GM21390 (cell line): ENCODE measurements around the gene SERPINA10.
"Not testable (repeated sequence)": the region's sequence is repeated elsewhere in the genome, so short reads cannot be mapped to it uniquely, and the experiment has no call there.

Source experiments
- ATAC-seq: cut with Tn5 transposase; IDR thresholded peaks from one replicate; pipeline ENCODE4 v1.9.1; 2021; ENCODE audit not compliant: unreplicated experiment

Gene SERPINA10

DNA sequence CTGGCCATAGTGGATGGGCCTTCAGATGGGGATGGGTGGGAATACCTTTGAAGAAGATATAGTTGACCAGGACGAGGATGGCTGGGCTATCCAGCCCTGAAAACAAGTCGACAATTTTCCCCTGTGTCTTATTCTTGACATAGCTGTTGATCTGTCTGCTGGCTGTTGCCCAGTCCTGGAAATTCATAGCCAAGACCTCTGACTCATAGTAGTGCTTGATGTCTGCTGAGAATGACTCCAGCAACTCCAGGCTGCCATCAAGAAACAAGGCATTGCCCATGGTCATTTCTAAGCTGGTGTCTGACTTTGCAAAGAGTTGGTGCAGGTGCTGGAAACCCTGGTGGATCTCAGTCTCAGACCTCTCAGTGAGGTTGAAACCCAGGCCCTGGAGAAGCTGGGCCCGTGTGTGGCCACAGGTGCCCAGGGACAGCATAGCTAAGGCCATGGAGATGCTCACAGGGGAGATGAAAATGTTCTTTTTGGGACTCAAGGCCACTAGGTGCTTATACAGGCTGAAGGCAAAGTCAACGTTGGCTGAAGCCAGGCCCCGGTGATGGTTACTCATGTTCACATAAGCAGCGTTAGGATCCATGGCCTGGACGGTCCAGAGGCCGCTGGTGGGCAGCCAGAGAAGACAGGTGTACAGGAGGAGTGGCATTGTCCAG is 21.1 kb upstream of the SERPINA10 start:
- ATAC-seq = no peak

DNA sequence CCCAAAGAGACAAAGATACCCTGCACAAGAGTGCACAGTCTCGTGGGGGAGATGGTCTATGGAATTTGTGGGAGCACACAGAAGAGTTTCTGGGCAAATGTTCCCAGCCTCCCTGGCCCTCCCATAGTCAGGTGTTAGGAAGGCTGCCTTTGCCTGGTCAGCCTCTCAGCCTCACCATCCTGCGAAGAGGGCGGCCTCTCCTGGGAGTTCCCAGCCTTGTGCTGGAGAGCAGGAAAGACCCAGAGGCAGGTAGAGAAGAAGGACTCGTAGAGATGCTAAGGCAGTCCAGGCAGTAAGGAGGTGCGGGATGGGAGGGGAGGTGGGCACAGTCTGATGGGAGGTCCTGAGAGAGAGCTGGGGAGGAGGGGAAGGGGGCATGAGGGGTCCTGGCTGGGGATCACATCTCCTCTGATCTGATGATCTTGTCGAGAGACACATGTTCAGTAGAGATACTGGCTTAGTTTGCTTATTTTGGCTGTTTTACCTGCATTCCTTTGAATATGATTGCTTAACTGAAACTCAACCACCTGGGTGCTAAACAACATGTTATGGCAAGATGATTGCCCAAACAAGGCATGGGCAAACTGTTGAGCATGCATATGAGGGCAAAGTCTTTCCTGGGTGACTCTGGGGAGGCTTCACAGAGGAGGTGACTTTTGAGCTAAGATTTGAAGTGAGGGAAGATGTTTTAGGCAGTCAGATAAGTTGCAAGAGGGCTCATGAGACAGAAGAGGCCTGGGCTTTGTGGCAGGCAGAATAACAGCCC is 19.6 kb upstream of the SERPINA10 start:
- no peak for ATAC-seq

DNA sequence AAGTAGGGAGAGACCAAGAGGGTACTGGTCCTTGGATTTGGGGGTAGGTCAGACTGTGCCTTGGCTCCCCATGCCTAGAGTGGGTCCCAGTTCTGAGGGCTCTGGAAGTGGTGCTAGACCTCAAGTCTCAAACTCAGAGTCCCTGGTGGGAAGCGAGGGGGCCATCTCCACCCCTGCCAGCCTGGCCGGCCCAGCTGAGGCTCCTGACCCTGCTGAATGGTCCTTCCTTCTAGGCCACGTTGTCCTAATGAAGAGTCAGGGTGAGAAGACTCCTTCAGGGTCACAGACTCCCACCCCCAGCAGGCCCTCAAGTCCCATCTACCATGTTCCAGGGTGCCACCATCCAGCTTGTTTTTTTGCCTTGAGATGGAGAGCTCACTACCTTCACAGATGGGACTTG is 17.2 kb upstream of the SERPINA10 start:
- ATAC-seq = no peak

DNA sequence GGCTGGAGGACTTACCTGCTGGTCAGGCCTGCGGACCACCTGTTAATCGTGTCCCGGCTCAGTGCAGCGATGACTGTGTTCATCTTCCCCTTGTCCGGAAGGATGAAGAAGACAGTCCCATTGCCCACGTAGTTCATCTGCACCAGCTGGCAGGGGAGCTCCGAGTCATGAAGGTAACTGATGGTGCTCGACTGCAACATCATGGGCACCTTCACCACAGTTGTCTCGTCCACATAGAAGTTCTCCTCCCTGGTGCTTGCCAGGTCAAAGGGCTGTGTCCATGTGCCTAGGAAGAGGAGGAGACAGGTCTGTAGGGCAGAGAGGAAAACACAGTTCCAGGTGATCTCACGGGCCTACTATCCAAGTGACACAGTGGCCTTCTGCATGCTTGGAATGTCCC is 16.7 kb upstream of the SERPINA10 start:
- ATAC-seq = no peak

DNA sequence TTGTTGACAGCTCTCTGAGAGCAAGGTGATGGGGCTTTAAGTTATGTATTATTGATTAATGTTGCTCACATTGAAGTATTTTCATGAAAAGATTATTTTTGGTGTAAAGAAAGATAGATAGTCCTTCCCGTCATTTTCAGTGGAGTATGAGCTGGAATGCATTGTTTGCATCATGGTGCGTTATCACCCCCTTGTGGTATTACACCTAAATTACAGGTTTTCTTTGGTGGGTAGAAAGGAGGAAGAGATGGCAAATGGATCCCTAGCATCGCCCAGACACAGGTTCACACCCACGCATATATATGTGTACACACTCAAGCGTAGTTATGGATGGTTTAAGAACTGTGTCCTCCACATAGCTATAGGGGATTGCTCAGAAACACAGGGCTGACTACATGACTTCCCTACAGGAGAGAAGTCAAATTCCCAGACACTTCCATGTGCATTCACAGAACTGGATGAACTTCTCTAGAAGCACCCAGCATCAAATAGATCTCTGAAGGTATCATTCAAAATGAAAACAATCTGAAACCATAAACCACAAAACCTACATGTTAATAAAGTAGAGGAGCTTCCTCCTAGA is 14.4 kb upstream of the SERPINA10 start:
- ATAC-seq = no peak

DNA sequence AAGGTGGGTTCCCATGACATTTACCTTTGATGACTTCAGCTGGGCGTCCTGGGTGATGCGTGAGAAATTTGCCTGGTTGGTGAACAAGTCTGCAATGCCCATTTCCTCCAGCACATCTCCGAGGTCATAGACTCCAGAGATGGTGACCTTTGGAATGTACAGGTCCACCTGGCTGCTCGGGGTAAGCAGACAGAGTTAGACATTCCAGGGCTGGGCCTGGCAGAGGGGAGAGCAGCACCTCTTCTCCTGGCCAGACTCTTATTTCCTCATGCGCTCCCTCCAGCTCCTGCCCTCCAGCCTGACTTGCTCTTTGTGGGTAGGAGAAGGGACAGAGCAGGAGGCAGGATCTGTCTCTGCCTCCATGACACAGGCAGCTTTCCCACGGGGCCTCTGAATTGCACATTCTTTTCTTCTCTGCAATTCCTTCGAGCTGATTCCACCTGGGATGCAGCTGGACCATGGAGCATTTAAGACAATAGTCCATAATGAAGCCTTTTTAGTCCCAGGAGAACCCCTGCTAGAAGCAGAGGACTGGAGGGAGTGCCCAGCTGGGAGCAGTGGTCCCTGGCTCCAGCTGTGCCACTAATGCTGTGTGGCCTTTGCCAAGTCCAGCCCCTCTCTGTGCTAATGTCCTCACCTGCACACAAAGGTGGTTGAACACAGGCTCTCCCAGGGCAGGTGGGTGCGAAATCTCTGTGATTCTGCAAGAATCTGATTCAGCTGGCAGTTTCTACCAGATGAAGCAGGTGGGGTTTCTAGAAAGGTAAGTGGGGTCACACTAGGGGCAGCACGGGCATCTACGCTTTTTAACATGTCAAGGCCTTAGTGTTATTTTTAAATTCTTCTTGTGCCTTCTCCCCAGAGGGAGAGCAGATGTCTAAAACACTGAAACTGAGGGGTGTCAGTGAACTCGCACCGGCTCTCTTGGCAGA is 13.2 kb upstream of the SERPINA10 start:
- ATAC-seq = no peak

DNA sequence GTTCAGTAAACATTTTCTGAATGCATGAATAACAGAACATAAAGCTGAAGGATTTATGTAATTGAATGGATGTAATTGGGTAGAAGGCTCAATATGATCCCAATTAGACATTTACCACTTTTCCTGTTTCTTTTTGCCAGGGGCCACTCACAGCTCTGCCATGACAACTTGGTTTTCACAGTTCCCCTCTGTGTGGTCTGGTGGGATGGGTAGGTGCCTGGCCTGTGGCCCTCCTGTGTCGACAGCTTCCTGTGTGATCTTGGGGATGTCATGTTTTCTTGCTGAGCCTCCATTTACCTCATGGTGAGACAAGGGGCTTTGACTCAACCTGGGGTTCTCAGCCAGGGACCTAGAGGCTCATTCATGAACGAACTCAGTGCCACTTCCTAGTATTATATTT is 12.6 kb upstream of the SERPINA10 start:
- no peak for ATAC-seq

DNA sequence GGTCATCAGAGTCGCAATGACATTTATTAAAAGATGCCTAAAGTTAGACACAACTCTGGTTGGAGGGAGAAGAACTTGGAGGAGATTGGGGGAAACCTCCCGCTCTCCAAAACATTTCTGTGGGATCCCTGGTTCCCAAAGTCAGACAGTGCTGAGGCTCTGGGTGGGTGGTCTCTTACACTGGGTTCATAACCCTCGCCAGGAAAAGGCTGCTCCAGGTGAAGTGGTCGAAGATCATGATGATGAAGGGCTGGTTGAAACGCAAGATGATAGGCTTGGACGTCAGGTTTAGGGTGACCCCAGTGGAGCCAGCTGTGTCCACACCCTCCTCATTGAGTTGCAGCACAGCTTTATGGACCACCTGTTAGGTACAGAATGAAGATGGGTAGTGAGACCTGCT is 11.2 kb upstream of the SERPINA10 start:
- ATAC-seq = no peak

DNA sequence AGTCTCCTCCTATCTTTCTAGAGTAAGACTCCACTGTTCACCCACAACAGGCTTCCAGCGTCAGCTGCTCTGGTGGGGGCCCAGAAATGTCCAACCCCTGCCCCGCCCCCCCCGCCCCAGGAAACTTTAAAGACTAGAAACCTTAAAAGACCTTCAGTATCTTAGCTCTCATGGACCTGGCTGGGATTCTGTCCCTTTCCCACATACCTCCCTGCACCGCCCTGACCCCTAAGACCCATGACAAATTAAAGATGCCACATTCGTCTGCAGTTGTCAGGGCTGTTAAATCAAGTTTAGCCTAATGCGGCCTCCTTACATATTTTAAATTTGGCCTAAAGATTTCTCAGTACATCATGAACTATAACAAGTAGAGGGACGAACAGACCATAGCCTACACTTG is 10.0 kb upstream of the SERPINA10 start:
- ATAC-seq = no peak

DNA sequence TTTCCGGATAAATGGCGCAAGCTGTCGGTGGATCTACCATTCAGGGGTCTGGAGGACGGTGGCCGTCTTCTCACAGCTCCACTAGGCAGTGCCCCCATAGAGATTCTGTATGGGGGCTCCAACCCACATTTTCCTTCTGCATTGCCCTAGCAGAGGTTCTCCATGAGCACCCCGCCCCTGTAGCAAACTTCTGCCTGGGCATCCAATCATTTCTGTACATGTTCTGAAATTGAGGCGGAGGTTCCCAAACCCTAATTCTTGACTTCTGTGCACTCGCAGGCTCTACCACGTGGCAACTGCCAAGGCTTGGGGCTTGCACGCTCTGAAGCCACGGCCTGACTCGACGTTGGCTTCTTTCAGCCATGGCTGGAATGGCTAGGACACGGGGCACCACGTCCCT is 5.1 kb upstream of the SERPINA10 start:
- ATAC-seq = no peak

DNA sequence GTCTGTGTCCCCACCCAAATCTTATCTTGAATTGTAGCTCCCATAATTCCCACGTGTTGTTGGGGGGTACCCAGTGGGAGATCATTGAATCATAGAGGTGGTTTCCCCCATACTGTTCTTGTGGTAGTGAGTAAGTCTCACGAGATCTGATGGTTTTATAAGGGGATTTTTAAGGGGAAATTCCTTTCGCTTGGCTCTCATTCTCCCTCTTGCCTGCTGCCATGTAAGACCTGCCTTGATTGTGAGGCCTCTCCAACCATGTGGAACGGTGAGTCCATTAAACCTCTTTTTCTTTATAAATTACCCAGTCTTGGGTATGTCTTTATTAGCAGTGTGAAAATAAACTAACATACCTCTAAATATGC is 3.1 kb upstream of the SERPINA10 start:
- not testable (repeated sequence) for ATAC-seq

DNA sequence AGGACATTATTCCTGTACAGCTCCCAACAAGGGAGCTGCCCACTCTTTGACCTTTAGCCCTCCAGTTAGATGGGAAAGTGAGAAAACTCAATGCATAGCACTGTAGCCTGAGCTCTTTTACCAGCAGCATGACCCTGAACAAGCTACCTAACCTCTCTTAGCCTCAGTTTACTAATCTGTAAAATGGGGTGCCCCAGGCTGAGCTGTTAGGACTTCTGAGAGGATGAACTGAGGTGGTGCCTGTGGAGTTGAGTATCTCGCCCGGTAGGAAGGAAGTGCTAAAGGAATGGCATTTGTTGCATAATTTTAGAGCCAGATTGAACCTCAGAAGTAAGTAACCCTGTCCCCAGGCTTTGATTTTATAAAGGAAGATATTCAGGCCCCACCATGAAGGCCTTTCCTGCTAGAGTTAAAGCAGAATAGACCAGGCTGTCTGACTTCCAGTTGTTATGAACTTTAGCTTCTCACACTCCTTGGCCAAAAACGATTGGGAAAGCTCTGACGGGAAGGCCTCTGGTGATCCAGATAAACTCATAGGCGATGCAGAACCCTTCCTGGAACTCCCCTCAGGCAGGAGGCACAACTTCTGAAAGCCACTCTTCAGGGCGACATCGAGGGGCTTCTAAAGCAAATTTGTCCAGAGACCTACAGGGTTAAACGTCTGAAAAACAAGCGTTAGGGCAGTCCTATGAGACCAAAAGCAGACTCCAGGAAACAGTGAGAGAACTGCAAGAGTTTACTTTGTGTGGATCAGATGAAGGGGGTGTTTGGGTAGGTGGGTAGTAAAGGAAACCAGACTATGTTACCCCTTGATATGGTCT is 2.5 kb upstream of the SERPINA10 start:
- ATAC-seq = no peak

DNA sequence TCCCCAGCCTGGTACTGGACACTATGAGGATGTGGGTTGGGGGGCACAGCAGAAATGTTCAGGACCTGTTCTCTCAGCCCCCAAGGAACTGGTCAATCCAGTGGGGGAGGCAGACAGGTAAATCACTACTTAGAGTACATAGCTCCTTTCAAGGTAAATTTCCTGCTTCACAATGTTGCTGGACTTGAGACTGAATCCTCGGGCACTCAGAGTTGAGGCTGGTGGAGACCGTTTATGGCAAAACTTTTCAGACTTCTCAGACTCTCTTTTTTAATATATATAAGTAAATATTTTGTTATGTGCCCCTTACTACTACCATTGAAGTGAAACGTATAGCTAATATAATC is 483 bp upstream of the SERPINA10 start:
- no peak for ATAC-seq

DNA sequence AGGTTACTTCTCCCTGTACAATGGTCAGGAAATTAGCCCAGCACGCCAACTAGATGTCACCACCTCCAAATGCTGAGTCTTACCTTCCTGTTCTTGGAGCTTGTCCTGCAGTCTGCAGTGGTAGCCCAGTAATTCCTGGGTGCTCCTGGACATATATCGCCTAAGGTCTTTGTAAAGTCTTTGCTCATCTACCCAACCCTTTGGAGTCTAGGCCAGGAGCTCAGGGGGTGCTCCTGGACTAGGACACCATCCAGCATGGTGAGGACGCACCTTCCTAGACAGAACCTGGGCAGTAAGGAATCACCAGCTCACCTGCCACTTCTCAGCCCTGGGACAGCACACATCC is 569 bp downstream of the SERPINA10 start:
- no peak for ATAC-seq

DNA sequence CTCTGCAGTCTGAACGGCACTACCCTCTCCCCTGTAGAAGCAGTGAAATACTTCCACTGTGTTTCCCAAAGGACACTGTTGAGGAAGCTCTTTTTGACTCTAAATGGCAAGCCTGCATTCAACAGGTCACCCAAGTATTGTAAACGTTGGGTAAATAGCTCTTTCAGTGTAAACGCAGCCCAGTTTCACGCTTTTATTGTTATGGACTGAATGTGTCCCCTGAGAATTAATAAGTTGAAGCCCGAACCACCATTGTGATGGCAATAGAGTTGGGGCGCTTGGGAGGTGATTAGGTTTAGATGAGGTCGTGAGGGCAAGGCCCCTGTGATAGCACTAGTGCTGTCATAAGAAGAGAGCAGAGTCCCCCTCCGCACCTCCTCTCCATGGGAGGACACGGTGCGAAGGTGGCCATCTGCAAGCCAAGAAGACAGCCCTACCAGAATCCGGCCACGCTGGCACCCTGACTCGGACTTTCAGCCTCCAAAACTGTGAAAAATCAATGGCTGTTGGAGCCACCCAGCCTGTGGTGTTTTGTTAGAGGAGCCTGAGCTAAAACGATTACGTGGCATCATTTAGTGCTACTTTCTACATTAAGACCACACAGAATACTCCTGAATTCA is 1.1 kb downstream of the SERPINA10 start:
- ATAC-seq = no peak

DNA sequence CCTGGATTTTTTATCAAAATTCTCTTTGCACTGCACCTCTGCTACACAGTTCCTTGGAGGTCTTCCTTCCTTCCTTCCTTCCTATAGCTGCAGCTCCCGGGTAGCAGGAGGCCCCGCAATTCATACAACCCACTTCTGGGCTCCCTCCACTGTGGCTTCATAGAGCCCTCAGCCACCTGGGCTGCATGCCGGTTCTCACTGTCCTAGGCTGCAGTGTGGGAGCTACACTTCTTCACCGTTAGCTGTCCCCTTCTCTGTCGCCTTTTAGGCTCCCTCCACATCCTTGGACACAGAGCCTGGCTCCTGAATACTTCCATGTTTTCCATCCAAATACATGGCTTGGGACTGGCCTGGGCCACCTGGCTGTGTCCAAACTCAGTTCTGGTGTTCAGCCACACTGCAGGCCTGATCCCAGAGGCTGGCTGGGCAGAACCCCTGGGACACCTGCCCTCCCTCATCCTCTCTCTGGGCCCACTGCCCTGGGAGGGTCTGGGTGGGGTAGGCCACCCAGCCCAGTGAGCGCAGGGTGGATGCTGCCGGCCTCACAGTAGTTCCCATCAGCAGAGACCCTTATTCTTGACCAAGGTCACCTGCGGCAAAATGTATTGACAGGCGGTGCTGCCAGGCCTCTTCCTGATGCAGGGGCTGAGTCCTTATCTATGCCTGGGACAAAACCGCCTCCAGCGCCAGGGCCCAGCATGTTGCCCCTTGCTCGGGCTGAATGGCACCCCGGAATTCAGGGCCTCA is 1.7 kb downstream of the SERPINA10 start:
- ATAC-seq = no peak

DNA sequence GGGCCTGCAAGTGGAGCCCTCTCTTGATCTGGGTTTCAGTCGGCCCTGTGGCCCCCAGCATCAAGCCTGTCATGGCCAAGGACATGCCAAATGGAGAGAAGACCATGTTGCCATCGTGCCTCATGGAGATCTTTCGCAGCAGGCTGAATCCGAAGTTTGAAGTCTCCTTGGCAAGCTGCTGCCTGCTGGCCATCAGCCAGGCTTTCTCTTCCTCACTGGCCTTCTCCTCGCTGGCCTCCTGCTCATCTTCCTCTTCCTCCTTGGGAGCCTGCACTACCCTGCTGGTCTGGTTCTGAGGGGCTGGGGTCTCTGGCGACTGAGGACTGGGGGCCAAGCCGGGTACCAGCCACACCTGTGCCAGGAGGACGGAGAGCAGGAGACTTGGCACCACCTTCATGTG is 2.9 kb downstream of the SERPINA10 start:
- no peak for ATAC-seq

DNA sequence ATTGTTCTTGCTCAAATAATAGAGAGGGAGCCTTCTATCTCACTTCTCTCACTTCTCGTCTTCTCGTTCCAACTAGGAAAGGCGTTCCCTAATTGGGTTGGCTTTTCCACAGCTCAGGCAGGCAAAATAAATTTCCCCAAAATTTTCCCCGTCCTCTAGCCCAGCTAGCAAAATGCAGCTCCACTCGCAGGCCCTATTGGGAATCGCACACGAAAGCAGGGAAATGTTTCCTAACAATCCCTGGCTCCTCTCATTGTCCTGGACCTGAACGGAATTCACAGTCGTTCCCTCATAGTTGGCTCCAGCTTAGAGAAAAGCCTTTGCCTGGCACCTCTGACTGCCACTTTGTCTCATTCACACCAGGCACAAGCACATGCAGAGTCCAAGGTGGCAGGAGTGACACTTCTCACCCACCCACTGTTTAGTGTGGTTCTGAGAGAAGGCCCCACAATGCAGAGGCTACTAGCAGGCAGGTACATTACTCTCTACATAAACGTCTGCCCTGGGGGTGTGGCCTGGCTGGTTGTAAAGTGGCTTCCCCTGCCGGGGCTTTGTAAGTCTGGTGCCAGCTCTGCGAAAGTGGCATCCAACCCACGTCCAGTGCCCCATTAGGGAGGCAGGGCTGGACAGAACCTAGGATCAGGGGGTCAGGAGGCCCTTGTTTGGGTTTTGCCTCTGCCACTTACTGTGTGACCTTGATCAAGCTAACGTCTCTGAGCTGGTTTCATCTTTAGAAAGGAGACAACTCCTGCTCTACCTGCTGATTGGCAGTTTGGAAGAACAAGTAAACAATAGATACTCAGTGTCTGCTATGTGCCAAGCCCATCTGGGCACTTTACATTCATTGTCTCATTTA is 4.2 kb downstream of the SERPINA10 start:
- ATAC-seq = no peak

DNA sequence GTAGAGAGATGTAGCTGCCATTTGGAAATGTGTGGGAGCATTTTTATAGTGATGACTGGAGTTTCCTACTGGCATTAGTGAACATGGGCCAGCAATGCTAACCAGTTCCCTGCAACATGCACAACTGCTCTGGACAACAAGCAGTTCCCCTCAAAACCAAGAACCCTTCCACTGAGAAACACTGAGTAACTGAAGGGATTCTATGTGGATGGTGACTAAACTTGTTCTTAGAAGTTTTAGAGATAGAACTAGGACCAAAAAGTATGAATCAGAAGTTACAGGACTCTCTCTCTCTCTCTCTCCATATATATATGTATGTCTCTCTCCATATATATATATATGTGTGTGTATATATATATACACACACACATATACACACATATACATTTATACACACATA is 7.9 kb downstream of the SERPINA10 start:
- no peak for ATAC-seq
